IMR-90 (cell line): ENCODE data around the gene IARS2. TPM values are rescaled to one million over a fixed set of nuclear protein-coding genes. Genes with fewer than 3 reads are reported as not detected.

ENCODE experiments used
- ATAC-seq: fragments of 200-7000 bp; cut with Tn5 transposase; 2 replicates; pipeline ENCODE4 v1.9.1; 2020; ENCODE audit warnings: low read depth, mild to moderate bottlenecking, moderate library complexity
- BruUV-seq: library from RNA; stranded (reverse); fragments of 400-500 nt; replicated peaks from 2 replicates; lab custom pipeline; 2021; lab: Mats Ljungman, UMichigan
- CTCF ChIA-PET: fragments of 300-600 bp; formaldehyde crosslinking; extraction: SDS; loops from one replicate; lab custom pipeline; 2021; ENCODE audit warnings: antibody characterized with exemption; lab: Yijun Ruan, JAX
- POLR2A ChIA-PET: fragments of 300-600 bp; sonication (Branson Sonifier 250); formaldehyde crosslinking; loops from one replicate; lab custom pipeline; 2022; ENCODE audit warnings: antibody characterized with exemption; ENCODE audit not compliant: unreplicated experiment; lab: Charles Lee
- DNase-seq: peaks from one replicate; pipeline ENCODE4 v3.0.0; 2013
- H2AFZ ChIP-seq: replicated peaks from 2 replicates; pipeline ENCODE3; 2013; ENCODE audit warnings: low read length, mild to moderate bottlenecking; ENCODE audit not compliant: poor library complexity
- H2AK5ac ChIP-seq: 2 replicates; pipeline ENCODE4 v1.6.1; 2013; ENCODE audit warnings: low read depth, low read length, inconsistent platforms
- H2AK9ac ChIP-seq: replicated peaks from 2 replicates; pipeline ENCODE3; 2013; ENCODE audit warnings: mild to moderate bottlenecking, low read depth, low read length, moderate library complexity; ENCODE audit not compliant: poor library complexity
- H2BK120ac ChIP-seq: 2 replicates; pipeline ENCODE4 v1.6.1; 2013; ENCODE audit warnings: low read depth, low read length, inconsistent platforms
- H2BK15ac ChIP-seq: 3 replicates; pipeline ENCODE4 v1.6.1; 2013; ENCODE audit warnings: low read depth, low read length, inconsistent platforms
- H2BK20ac ChIP-seq: 2 replicates; pipeline ENCODE4 v1.6.1; 2013; ENCODE audit warnings: low read depth, mild to moderate bottlenecking, inconsistent platforms, low read length, moderate library complexity
- H2BK5ac ChIP-seq: 2 replicates; pipeline ENCODE4 v1.6.1; 2013; ENCODE audit warnings: mild to moderate bottlenecking, low read depth, low read length, inconsistent platforms; ENCODE audit not compliant: poor library complexity, severe bottlenecking
- H3K14ac ChIP-seq: replicated peaks from 2 replicates; pipeline ENCODE4 v1.6.1; 2013; ENCODE audit warnings: low read depth, low read length, inconsistent platforms
- H3K18ac ChIP-seq: 2 replicates; pipeline ENCODE4 v1.6.1; 2013; ENCODE audit warnings: low read depth, low read length, control low read depth
- H3K23ac ChIP-seq: 2 replicates; pipeline ENCODE4 v1.6.1; 2013; ENCODE audit warnings: low read depth, low read length, inconsistent platforms
- H3K27ac ChIP-seq: 2 replicates; pipeline ENCODE4 v1.5.1; 2013; ENCODE audit warnings: mild to moderate bottlenecking, control low read depth, low read length; ENCODE audit not compliant: insufficient read depth
- H3K27me3 ChIP-seq: 2 replicates; pipeline ENCODE4 v1.6.1; 2013; ENCODE audit warnings: low read length; ENCODE audit not compliant: control insufficient read depth, insufficient read depth
- H3K36me3 ChIP-seq: 2 replicates; pipeline ENCODE4 v1.6.1; 2013; ENCODE audit warnings: low read length, mixed read lengths; ENCODE audit not compliant: control insufficient read depth, insufficient read depth
- H3K4ac ChIP-seq: 2 replicates; pipeline ENCODE4 v1.6.1; 2013; ENCODE audit warnings: low read depth, low read length, inconsistent platforms
- H3K4me1 ChIP-seq: 2 replicates; pipeline ENCODE4 v1.6.1; 2013; ENCODE audit warnings: low read length, mixed read lengths; ENCODE audit not compliant: control insufficient read depth, insufficient read depth
- H3K4me2 ChIP-seq: 2 replicates; pipeline ENCODE4 v1.6.1; 2013; ENCODE audit warnings: low read depth, mild to moderate bottlenecking, control low read depth, low read length, moderate library complexity
- H3K4me3 ChIP-seq: 2 replicates; pipeline ENCODE4 v1.5.1; 2013; ENCODE audit warnings: low read depth, mild to moderate bottlenecking, control low read depth, low read length, moderate library complexity; ENCODE audit not compliant: insufficient read depth
- H3K56ac ChIP-seq: 2 replicates; pipeline ENCODE4 v1.6.1; 2013; ENCODE audit warnings: low read length, inconsistent platforms; ENCODE audit not compliant: insufficient read depth; ENCODE audit errors: extremely low read depth
- H3K79me1 ChIP-seq, 2 experiments: 2 replicates each; pipeline ENCODE4 v1.6.1; 2013; ENCODE audit warnings: low read length in 2 of 2, inconsistent platforms in 1 of 2, low read depth in 1 of 2
- H3K9ac ChIP-seq: 2 replicates; pipeline ENCODE4 v1.6.1; 2013; ENCODE audit warnings: low read depth, low read length, control low read depth
- H3K9me1 ChIP-seq: 2 replicates; pipeline ENCODE4 v1.6.1; 2013; ENCODE audit warnings: low read length, inconsistent platforms; ENCODE audit not compliant: insufficient read depth
- H3K9me3 ChIP-seq: 2 replicates; pipeline ENCODE4 v1.6.1; 2013; ENCODE audit warnings: low read length; ENCODE audit not compliant: control insufficient read depth, insufficient read depth
- H4K20me1 ChIP-seq: 2 replicates; pipeline ENCODE4 v1.6.1; 2013; ENCODE audit warnings: low read length, inconsistent platforms; ENCODE audit not compliant: insufficient read depth
- H4K5ac ChIP-seq: 2 replicates; pipeline ENCODE4 v1.6.1; 2013; ENCODE audit warnings: mild to moderate bottlenecking, low read depth, low read length, control low read depth
- H4K8ac ChIP-seq, 2 experiments: 2 replicates each; pipeline ENCODE4 v1.6.1; 2013; ENCODE audit warnings: low read depth in 2 of 2, low read length in 2 of 2, control low read depth in 1 of 2, inconsistent platforms in 1 of 2
- H4K91ac ChIP-seq: 2 replicates; pipeline ENCODE4 v1.6.1; 2013; ENCODE audit warnings: low read depth, low read length, inconsistent platforms; ENCODE audit not compliant: insufficient read depth
- CHD1 ChIP-seq: IDR thresholded peaks from 2 replicates; pipeline ENCODE4 v1.6.1; 2012; ENCODE audit warnings: low read depth, low read length, improper control_type of control experiment
- MAFK ChIP-seq: IDR thresholded peaks from 2 replicates; pipeline ENCODE4 v1.6.1; 2012; ENCODE audit warnings: low read depth, low read length, improper control_type of control experiment
- MAZ ChIP-seq: IDR thresholded peaks from 2 replicates; pipeline ENCODE4 v1.6.1; 2012; ENCODE audit warnings: low read depth, mild to moderate bottlenecking, low read length, improper control_type of control experiment, moderate library complexity, borderline replicate concordance
- RCOR1 ChIP-seq: IDR thresholded peaks from 2 replicates; pipeline ENCODE4 v1.6.1; 2012; ENCODE audit warnings: mild to moderate bottlenecking, low read length, improper control_type of control experiment; ENCODE audit not compliant: insufficient replicate concordance
- RFX5 ChIP-seq: IDR thresholded peaks from 2 replicates; pipeline ENCODE4 v1.8.0; 2012; ENCODE audit warnings: low read depth, mild to moderate bottlenecking, low read length, moderate library complexity
- USF2 ChIP-seq: fragments of 150-350 bp; IDR thresholded peaks from 2 replicates; pipeline ENCODE4 v1.6.1; 2017; ENCODE audit warnings: mild to moderate bottlenecking, antibody characterized with exemption, low read length, low read depth
- WGBS, 2 experiments: methylation state at CpG; one replicate each; pipeline versions ENCODE4 v1.1.5 to v1.1.7; 2013; ENCODE audit warnings: missing lambda C conversion rate in 2 of 2; ENCODE audit not compliant: insufficient read length in 1 of 2; ENCODE audit errors: extremely low coverage in 2 of 2; 5-methylcytosine and 5-hydroxymethylcytosine counted together
- dilution Hi-C: fragments of 300-500 bp; cut with HindIII; formaldehyde crosslinking; loops from one replicate; pipeline ENCODE4 v1.14.3; 2018; ENCODE audit warnings: low sequenced_read_pairs; ENCODE audit not compliant: unreplicated experiment
- in situ Hi-C: fragments of 300-500 bp; cut with MboI; formaldehyde crosslinking; loops from 3 replicates; pipeline ENCODE4 v1.14.3; 2019; ENCODE audit warnings: low sequenced_read_pairs, inconsistent platforms, mixed read lengths
- intact Hi-C: fragments of 100-400 bp; cut with micrococcal nuclease; formaldehyde crosslinking; loops from 2 replicates; pipeline ENCODE4 v1.10.0; 2022
- polyA plus RNA-seq, 3 experiments: library from polyadenylated mRNA; depleted of rRNA; stranded (reverse); fragments of >200 nt; gene quantifications; 2 replicates each; pipeline ENCODE4 v1.2.3, GENCODE V29; 2012; ENCODE audit warnings: low replicate concordance in 1 of 3
- total RNA-seq: library from RNA; depleted of rRNA; stranded (reverse); fragments of >200 nt; gene quantifications from 2 replicates; pipeline ENCODE4 v1.2.3, GENCODE V29; 2012

IARS2 gene
- total and polyA plus RNA-seq, 2 of the 4 experiments (the other 2 are of a cell fraction): 34.8 to 77.4 TPM

GRCh38 chr1:220089650-220090556 is 4.0 kb upstream of the IARS2 start, which contains the start of gene BPNT1:
TSS of gene BPNT1 (minus strand) at chr1:220089788. CDS start at chr1:220079846, 9,942 bp downstream.
- Histone ChIP-seq H2AFZ (peak within 1 kb of the TSS; percentile 92), H3K9me1 (no peaks in the 10 kb centered on the region), H3K79me1 (peaks cover 4 to 19% of the 10 kb centered on the region in 2 experiments), H3K27me3 (no peaks in the 10 kb centered on the region), H4K8ac (peak within 1 kb of the TSS; percentile 68 to 97), H2BK15ac (no peak within 1 kb of the TSS), H2AK5ac (peak within 1 kb of the TSS; percentile 52; the same call in 1 of the 2 replicates), H3K4me2 (peak within 1 kb of the TSS; percentile 88), H2BK5ac (peak within 1 kb of the TSS; percentile 37), H3K23ac (peak within 1 kb of the TSS; percentile 94), H3K9ac (peak within 1 kb of the TSS; percentile 90), H3K4ac (peak within 1 kb of the TSS; percentile 95), H4K91ac (peak within 1 kb of the TSS; percentile 83), H3K4me3 (peak within 1 kb of the TSS; percentile 82), H2BK20ac (no peak within 1 kb of the TSS), H4K5ac (peak within 1 kb of the TSS; percentile 84), H3K18ac (peak within 1 kb of the TSS; percentile 67), H3K14ac (peak within 1 kb of the TSS; percentile 93), H3K27ac (peak within 1 kb of the TSS; percentile 64), H4K20me1 (no peaks in the 10 kb centered on the region), H3K36me3 (no peaks in the 10 kb centered on the region), H2AK9ac (peak within 1 kb of the TSS; percentile 63), H2BK120ac (peak within 1 kb of the TSS; percentile 67; the same call in 1 of the 2 replicates), H3K4me1 (no peaks in the 10 kb centered on the region), H3K9me3 (no peaks in the 10 kb centered on the region), H3K56ac (peak within 1 kb of the TSS; percentile 89)
- in situ Hi-C loops: no loop called here
- intact Hi-C loops: no loop called here
- WGBS, 2 experiments: 2% methylated on average over 8 of the region's 35 CpGs; no CpG with 5 or more reads in 1 of the 2 experiments
- BruUV-seq: no TSS peak
- ChIA-PET CTCF (interaction anchor here (0.6 to 1.5 kb wide), 3 partner anchors 15 to 427 kb away, joined by 3 to 4 read pairs (median 3); no protein-coding TSS in a partner anchor), POLR2A (interaction anchor here (0.6 kb wide), 1 partner anchor 51 kb away, joined by 5 read pairs; no protein-coding TSS in a partner anchor)
- dilution Hi-C loops: no loop called here
- TF ChIP-seq USF2 (peak; percentile 59; the same call in 1 of the 2 replicates), MAFK (no peak), RFX5 (no peak), MAZ (peak; percentile 51; the same call in 1 of the 2 replicates), CHD1 (no peak), RCOR1 (peak; percentile 59)
- peak; percentile 93 for DNase-seq
- ATAC-seq: peak; percentile 68
